HepG2 (cell line): ENCODE data around the gene AP4M1. TPM values are rescaled to one million over a fixed set of nuclear protein-coding genes. Genes with fewer than 3 reads are reported as not detected.
A peak's percentile ranks its signal among the peaks of the same experiment; 100 is the strongest.

Experiments used
- FOXK2 ChIP-seq: fragments of 450-650 bp; IDR thresholded peaks from 2 replicates; pipeline ENCODE4 v1.6.1; 2016
- FOXP4 ChIP-seq: sonication (generic); formaldehyde crosslinking; IDR thresholded peaks from 2 replicates; pipeline ENCODE4 v1.4.0; 2020; ENCODE audit warnings: missing genetic modification reagents
- GATA4 ChIP-seq: sonication (generic); IDR thresholded peaks from 2 replicates; pipeline ENCODE4 v1.6.1; 2016; ENCODE audit warnings: antibody characterized with exemption, low read depth, borderline replicate concordance
- HIVEP1 ChIP-seq: sonication (generic); formaldehyde crosslinking; IDR thresholded peaks from 2 replicates; pipeline ENCODE4 v1.4.0; 2020; ENCODE audit warnings: mild to moderate bottlenecking, missing genetic modification reagents
- HNRNPLL ChIP-seq: fragments of 200-400 bp; formaldehyde crosslinking; IDR thresholded peaks from 2 replicates; pipeline ENCODE4 v1.6.1; 2017; ENCODE audit warnings: mild to moderate bottlenecking, low read depth, low read length; ENCODE audit not compliant: poor library complexity, severe bottlenecking
- MIER2 ChIP-seq: IDR thresholded peaks from 2 replicates; pipeline ENCODE4 v1.6.1; 2016; ENCODE audit warnings: missing biosample characterization, missing genetic modification reagents
- NKX3-1 ChIP-seq: sonication (generic); formaldehyde crosslinking; IDR thresholded peaks from 2 replicates; pipeline ENCODE4 v1.5.0; 2020; ENCODE audit warnings: missing genetic modification reagents
- NR2C2 ChIP-seq: sonication (generic); formaldehyde crosslinking; IDR thresholded peaks from 2 replicates; pipeline ENCODE4 v1.4.0; 2020; ENCODE audit warnings: missing genetic modification reagents, mild to moderate bottlenecking, moderate library complexity, borderline replicate concordance
- RFX1 ChIP-seq: fragments of 450-650 bp; IDR thresholded peaks from 2 replicates; pipeline ENCODE4 v1.6.1; 2017
- SNAPC2 ChIP-seq: sonication (generic); formaldehyde crosslinking; IDR thresholded peaks from 2 replicates; pipeline ENCODE4 v1.8.1; 2022; ENCODE audit warnings: mild to moderate bottlenecking, missing genetic modification reagents
- SYNCRIP ChIP-seq: fragments of 200-400 bp; formaldehyde crosslinking; IDR thresholded peaks from 2 replicates; pipeline ENCODE4 v1.6.1; 2018; ENCODE audit warnings: mild to moderate bottlenecking, low read depth, low read length; ENCODE audit not compliant: insufficient read depth
- WIZ ChIP-seq: sonication (generic); formaldehyde crosslinking; IDR thresholded peaks from 2 replicates; pipeline ENCODE4 v1.5.1; 2020; ENCODE audit warnings: mild to moderate bottlenecking, missing genetic modification reagents
- XBP1 ChIP-seq: sonication (generic); formaldehyde crosslinking; IDR thresholded peaks from 2 replicates; pipeline ENCODE4 v1.5.0; 2020; ENCODE audit warnings: missing genetic modification reagents
- ZFP41 ChIP-seq: sonication (generic); formaldehyde crosslinking; IDR thresholded peaks from 2 replicates; pipeline ENCODE4 v1.4.0; 2020; ENCODE audit warnings: mild to moderate bottlenecking, missing genetic modification reagents, borderline replicate concordance
- ZNF20 ChIP-seq: sonication (generic); formaldehyde crosslinking; IDR thresholded peaks from 2 replicates; pipeline ENCODE4 v1.4.0; 2020; ENCODE audit warnings: mild to moderate bottlenecking, moderate library complexity, missing genetic modification reagents
- ZNF251 ChIP-seq: sonication (generic); formaldehyde crosslinking; IDR thresholded peaks from 2 replicates; pipeline ENCODE4 v1.9.0; 2021; ENCODE audit warnings: mild to moderate bottlenecking, missing genetic modification reagents
- ZNF414 ChIP-seq: sonication (generic); formaldehyde crosslinking; IDR thresholded peaks from 2 replicates; pipeline ENCODE4 v1.5.0; 2020; ENCODE audit warnings: missing genetic modification reagents
- ZNF512B ChIP-seq: sonication (generic); formaldehyde crosslinking; IDR thresholded peaks from 2 replicates; pipeline ENCODE4 v1.5.1; 2020; ENCODE audit warnings: missing genetic modification reagents, mild to moderate bottlenecking, borderline replicate concordance
- ZNF646 ChIP-seq: sonication (generic); formaldehyde crosslinking; IDR thresholded peaks from 2 replicates; pipeline ENCODE4 v1.9.0; 2021; ENCODE audit warnings: mild to moderate bottlenecking, missing genetic modification reagents
- polyA plus RNA-seq, 8 experiments: library from polyadenylated mRNA; depleted of rRNA in 3 of 8; stranded (reverse) in 7 of 8; unstranded in 1 of 8; fragments of >200 nt; fragmentation: Illumina TruSeq in 4 of 8; extraction: Trizol in 4 of 8; gene quantifications; 2 replicates each; pipeline versions ENCODE4 v1.2.1 to v1.2.3, GENCODE V29; 2011 to 2016; ENCODE audit warnings: low read depth in 4 of 8, missing spikeins in 1 of 8, mixed read lengths in 1 of 8; ENCODE audit not compliant: insufficient read depth in 1 of 8
- total RNA-seq, 5 experiments: library from RNA; depleted of rRNA; stranded (reverse); fragments of >200 nt; fragmentation: Illumina TruSeq; extraction: Trizol; gene quantifications; 2 replicates each; pipeline ENCODE4 v1.2.3, GENCODE V29; 2016; ENCODE audit warnings: low read depth in 1 of 5

Gene AP4M1
- total and polyA plus RNA-seq, 2 of the 13 experiments (the other 11 are each of a cell fraction or from before 2014, with no cell fraction given): 6.3 to 9.7 TPM

- no peak for TF ChIP-seq ZFP41
- no peak for TF ChIP-seq NKX3-1
- TF ChIP-seq FOXP4: no peak
- no peak for TF ChIP-seq XBP1 (CRISPR knock-in tag)
- no peak for TF ChIP-seq MIER2 (CRISPR knock-in tag)
- no peak for TF ChIP-seq RFX1
- TF ChIP-seq FOXK2: no peak
- TF ChIP-seq GATA4: no peak
- no peak for TF ChIP-seq ZNF414
- TF ChIP-seq ZNF20 (CRISPR knock-in tag): no peak
- no peak for TF ChIP-seq ZNF251 (CRISPR knock-in tag)
- TF ChIP-seq ZNF646 (CRISPR knock-in tag): no peak
- no peak for TF ChIP-seq NR2C2 (CRISPR knock-in tag)
- TF ChIP-seq WIZ (CRISPR knock-in tag): no peak
- no peak for TF ChIP-seq SYNCRIP
- TF ChIP-seq SNAPC2 (CRISPR knock-in tag): no peak
- TF ChIP-seq HIVEP1 (CRISPR knock-in tag): no peak
- TF ChIP-seq ZNF512B (CRISPR knock-in tag): 0 out of 2 replicates have a peak, but pooled peaks have one; percentile 34
- no peak for TF ChIP-seq HNRNPLL
Measured at GRCh38 chr7:100126239-100126930, 24.9 kb downstream of the AP4M1 start (continued).
